Activated naive CD4-positive, alpha-beta T cell (primary cell): Measurements from ENCODE around the gene VCL.
"Not testable (repeated sequence)": the region's sequence is repeated elsewhere in the genome, so short reads cannot be mapped to it uniquely, and the experiment has no call there.

Source experiments
- DNase-seq, 4 experiments: peaks; one replicate each; lab custom pipeline; 2025; lab: John Stamatoyannopoulos, UW

The VCL gene

DNA sequence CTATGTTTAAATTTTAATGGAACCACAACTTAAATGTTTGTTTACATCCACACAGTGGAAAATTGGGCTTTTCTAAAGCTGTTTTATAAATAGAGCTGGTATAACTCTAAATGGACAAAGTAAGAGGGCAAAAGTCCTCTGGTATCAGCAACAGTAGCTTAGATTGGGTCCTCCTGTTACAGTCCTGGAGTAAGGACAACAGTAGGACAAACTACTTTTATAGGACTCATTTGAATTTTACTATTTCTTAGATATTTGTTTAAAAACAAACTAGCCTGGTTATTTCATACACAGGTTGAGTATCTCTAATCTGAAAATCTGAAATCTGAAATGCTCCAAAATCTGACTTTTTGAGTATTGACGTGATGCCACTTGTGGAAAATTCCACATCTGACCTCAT is 8.4 kb downstream of the VCL start:
- DNase-seq: no peak

GRCh38 chr10:74008212-74008731 is 10.4 kb downstream of the VCL start:
- DNase-seq: no peak

DNA sequence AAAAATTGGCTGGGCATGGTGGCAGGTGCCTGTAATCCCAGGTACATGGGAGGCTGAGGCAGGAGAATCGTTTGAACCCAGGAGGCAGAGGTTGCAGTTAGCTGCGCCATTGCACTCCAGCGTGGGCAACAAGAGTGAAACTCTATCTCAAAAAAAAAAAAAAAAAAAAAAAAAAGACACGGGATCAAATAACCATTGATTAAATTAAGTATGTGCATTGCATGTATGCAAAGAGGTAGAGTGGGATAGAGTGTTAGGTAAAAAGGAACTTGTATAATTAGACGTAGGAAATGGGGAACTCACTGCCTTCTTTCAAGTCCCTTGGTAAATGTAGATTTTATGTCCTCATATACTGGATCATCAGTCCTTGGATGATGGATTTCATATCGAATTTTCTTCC is 13.1 kb downstream of the VCL start:
- DNase-seq: no peak

GRCh38 chr10:74011770-74012169 is 13.9 kb downstream of the VCL start:
- DNase-seq: no peak

DNA sequence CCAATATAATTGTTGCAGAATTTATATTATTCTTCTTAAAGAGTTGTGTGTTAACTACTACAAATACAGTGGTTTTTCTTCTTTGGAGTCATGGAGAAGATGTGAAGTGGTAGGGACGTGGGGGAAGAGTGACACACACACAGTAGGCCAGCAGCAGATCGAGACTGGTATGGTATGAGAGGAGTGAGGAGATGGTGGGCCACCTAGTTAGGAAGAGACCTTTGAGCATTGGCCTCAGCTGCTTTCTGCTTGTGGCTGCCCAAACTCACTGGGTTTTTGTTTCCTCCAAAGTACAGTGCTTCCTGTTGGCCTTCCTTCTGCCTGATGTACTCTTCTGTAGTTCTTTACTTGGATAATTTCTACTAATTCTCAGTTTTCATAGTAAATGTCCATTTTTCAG is 14.6 kb downstream of the VCL start:
- DNase-seq: no peak

GRCh38 chr10:74013004-74013403 is 15.1 kb downstream of the VCL start:
- no peak for DNase-seq

DNA sequence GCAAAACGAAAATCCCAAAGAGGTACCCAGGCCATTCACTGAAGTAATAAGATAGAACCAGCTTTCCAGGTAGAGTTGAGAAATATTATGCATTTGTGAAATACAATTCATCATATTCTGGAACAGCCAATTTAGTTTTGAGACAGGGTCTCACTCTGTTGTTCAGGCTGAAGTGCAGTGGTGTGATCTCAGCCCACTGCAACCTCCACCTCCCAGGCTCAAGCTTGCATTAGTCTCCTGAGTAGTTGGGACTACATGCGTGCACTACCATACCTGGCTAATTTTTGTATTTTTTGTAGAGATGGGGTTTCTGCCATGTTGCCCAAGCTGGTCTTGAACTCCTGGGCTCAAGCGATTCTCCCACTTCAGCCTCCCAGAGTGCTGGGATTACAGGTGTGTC is 16.7 kb downstream of the VCL start:
- not testable (repeated sequence) for DNase-seq

- DNase-seq: no peak
Observed at GRCh38 chr10:74018241-74018640, 20.3 kb downstream of the VCL start.

DNA sequence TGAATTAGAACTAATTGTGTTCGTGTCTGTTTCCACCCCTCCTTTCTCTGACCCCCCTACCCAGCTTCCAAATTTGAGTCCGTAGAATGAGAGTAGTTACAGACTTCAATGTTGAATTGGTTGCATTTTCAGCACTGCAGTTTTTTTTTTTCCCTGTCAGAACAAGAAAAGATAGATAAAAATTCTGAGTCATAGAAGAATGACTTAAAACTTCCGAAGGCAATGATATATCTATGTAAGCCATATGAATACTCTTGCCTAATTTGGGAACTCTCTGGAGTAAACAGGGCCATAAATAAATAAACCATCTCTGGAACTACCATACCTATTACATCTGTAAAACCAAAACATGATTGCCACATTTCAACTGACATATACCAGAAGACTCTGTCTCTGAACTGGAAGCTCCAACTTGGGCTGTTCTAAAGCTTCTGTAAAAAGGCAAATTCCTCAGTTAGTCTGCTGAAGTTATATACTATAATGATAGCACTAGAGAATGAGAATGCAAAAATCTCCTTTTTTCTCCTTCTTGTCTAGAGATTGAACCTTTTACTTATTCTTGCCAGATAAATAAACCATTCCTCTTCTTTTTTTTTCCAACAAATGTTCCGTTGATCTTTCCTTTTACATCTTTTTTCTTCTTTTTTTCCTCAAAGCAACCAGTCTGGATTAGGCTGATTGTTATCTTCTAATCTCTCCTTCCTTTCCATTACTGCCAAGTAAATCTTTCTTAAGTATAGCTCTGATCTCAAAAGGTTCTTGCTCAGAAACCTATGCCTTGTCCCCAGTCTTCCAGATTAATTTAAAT is 23.5 kb downstream of the VCL start:
- no peak for DNase-seq

GRCh38 chr10:74022926-74023629 is 25.2 kb downstream of the VCL start:
- no peak for DNase-seq

DNA sequence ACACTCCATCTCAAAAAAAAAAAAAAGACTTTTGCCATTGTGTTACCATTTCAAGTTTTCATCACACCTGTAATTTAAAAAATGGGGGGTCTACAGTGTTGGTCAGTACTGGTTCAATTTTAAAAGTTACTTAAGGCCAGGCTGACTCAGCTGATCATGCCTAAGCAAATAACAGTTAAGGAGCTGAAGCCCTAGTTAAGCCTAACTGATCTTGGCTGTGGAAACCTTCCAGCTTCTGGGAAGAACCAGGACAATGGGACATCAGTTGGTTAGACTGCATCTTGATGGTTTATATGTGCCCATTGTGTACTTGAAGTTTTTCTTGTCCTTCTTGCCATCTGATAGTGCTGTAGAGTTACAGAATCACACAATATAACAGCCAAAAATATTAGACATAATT is 26.7 kb downstream of the VCL start:
- DNase-seq: no peak

GRCh38 chr10:74025380-74025978 is 27.6 kb downstream of the VCL start:
- no peak for DNase-seq

- DNase-seq: no peak
Observed at GRCh38 chr10:74026428-74027015, 28.6 kb downstream of the VCL start.

- DNase-seq: no peak
Observed at GRCh38 chr10:74027702-74028101, 29.8 kb downstream of the VCL start.

- no peak for DNase-seq
Observed at GRCh38 chr10:74029943-74030342, 32.0 kb downstream of the VCL start.

DNA sequence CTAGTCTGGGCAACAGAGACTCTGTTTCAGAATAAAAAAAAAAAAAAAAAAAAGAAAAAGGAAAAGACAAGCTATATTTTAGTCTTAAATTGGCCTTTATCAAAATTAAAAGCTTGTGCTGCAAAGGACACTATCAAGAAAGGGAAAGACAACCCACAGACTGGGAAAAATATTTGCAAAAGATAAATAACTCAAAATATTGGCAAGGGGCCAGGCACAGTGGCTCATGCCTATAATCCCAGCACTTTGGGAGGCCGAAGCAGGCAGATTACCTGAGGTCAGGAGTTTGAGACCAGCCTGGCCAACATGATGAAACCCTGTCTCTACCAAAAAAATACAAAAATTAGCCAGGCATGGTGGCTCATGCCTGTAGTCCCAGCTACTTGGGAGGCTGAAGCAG is 34.3 kb downstream of the VCL start:
- DNase-seq: not testable (repeated sequence)

DNA sequence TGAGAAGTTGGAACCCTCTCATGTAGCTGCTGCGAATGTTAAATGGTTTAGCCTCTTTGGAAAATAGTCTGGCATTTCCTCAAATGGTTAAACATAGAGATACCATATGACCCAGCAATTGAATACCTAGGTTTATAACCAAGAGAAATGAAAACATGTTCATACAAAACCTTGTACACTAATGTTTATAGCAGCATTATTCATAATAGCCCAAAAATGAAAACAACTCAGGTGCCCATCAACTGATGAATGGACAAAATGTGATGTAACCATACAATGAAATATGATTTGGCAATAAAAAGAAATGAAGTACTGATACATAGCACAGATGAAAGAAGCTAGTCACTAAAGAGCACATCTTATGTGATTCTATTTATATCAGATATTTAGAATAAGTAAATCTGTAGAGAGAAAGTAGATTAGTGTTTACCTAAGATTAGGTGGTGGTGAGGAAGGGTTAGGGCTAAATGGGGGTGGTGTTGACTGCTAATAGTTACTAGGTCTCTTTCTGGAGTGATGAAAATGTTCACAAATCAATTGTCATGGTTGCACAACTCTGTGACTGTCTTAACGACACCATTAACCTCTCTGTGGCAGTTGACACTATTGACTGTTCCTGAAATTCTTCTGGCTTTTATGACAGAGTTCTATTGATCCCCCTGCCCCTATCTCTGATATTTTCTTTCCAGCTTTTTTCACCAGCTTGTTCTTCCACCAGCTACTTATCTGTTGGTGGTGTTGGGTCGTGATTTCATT is 35.2 kb downstream of the VCL start:
- no peak for DNase-seq

DNA sequence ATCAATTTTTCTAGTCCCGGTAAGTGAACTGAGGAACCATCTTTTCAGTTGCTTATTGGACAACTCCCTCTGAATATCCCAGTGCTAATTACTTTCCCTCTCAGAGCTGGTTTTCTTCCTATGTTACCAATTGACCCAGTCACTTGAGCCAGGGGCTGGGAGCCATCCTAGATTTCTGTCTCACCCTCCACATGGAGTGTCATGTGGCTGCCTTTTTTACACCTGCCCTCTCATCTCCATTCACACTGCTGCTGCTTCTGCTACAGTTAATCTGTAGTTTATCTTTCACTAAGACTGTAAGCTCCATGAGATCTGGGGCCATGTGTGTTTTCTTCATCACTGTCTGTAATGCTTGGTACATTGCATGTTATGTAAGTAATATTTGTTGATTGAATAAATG is 35.8 kb downstream of the VCL start:
- DNase-seq: no peak

DNA sequence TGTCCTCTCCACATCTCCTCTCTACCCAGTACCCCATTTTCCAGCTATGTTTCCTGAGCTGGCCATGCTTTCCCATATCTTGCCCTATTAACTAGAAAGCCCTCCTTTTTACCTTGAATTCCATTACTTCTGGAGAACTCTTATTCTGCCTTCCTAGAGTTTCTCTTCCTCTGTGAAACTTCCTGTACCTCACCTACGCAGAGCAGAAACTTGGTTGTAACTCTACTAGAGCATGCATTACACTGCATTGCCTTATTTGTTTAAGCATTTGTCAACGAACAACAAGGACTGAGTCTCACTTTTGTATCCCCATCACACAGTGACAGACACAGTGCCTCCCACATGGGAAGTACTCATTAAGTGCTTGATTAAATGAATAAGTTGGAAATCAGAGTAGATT is 36.4 kb downstream of the VCL start:
- no peak for DNase-seq

DNA sequence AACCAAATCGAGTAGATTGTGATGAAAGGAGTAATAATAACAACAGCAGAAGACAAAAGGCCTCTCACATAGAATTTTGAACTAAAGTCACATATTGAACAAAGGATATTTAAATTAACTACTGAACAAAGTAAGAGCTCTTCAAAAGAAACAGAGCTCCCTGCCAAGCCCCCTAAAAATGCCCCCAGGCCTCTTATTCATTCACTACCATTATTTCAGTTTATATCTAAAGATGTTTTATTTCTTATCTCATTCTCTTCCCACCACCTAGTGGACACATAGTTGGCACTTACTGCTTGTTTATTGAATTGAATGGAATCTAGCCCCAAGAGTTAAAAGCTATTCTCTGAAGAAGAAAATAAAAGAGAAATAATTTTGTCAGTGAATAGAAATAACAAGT is 37.4 kb downstream of the VCL start:
- DNase-seq: no peak

DNA sequence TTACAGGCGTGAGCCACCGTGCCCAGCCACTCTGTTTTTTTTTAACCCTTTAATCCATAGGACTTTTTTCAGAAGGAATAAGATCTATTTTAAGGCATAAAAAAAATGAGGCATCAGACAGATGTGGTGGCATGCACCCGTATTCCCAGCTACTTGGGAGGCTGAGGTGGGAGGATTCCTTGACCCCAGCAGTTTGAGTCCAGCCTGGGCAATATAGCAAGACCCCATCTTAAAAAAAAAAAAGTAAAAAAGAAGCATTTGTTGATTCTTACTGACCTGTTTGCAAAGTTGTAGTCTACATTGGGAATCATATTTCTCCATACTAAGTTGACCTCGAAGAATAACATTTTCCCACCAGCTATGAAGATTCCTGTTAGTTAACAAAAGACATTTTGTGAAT is 38.6 kb downstream of the VCL start:
- no peak for DNase-seq
